Stimulated activated naive CD8-positive, alpha-beta T cell treated with anti-CD3 and anti-CD28 coated beads, Interleukin-15, amount 100 ng/mL, for 72 hours (primary cell): Measurements from ENCODE around the gene MMP21.

Source experiments
- ATAC-seq: fragments of 150-1000 bp; cut with Tn5 transposase; 2 replicates; pipeline ENCODE4 v1.10.0; 2021; ENCODE audit warnings: mild to moderate bottlenecking, moderate library complexity
- DNase-seq, 2 donors: peaks; one replicate each; pipeline ENCODE4 v3.0.0; 2021 to 2022
- H3K27ac Mint-ChIP-seq, 2 donors: one replicate each; pipeline ENCODE4 v1.8.0; 2022; ENCODE audit warnings: mild to moderate bottlenecking in 2 of 2, mixed read lengths in 2 of 2, moderate library complexity in 2 of 2
- H3K27me3 Mint-ChIP-seq: one replicate; pipeline ENCODE4 v1.8.0; 2022; ENCODE audit warnings: mixed read lengths
- H3K4me1 Mint-ChIP-seq: one replicate; pipeline ENCODE4 v1.8.0; 2022; ENCODE audit warnings: mild to moderate bottlenecking, mixed read lengths
- H3K4me3 Mint-ChIP-seq, 2 donors: one replicate each; pipeline ENCODE4 v1.8.0; 2022; ENCODE audit warnings: mild to moderate bottlenecking in 2 of 2, mixed read lengths in 2 of 2, moderate library complexity in 1 of 2
- H3K9me3 Mint-ChIP-seq, 2 donors: one replicate each; pipeline ENCODE4 v1.8.0; 2022; ENCODE audit warnings: mixed read lengths in 2 of 2

Gene MMP21

DNA sequence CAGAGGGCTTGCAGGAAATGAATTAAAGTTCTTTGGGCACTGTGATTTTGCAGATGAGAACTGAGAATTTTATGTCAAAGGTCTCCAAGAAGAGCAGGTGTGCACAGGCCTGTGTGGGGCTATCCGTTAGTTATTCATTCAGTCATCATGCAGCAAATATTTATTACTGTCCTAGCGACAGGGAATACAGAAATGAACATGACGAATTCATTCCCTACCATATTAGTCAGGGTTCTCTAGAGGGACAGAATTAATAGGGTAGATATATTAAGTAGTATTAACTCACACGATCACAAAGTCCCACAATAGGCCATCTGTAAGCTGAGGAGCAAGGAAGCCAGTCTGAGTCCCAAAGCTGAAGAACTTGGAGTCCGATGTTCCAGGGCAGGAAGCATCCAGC is 2.9 kb upstream of the MMP21 start:
- Mint-ChIP-seq H3K4me1 (no peaks in the 10 kb centered on the region), H3K27me3 (peaks cover 11% of the 10 kb centered on the region), H3K4me3 (no peak overlapping the region), H3K9me3 (no peaks in the 10 kb centered on the region), H3K27ac (no peak overlapping the region)
- ATAC-seq (no peak), DNase-seq (no peak)

DNA sequence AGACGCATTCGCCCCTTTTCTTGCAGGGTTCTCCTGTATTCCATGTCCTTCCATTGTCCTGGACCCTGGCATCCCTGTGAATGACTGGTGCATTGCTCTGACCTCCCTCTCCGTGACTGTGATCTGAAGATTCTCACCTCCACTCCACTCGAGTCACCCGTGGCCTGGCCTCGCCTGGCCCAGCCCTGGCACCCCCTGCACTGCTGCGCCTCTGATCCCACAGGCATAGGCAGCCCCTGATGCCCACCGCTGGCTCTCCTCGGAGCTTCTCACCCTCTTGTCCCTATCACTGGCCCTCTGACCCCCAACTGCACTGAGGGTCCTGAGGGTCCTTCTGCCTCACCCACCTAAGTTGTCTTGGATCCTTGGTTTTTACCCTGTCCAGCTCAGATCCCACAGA is 2.2 kb upstream of the MMP21 start:
- peaks cover 11% of the 10 kb centered on the region for H3K27me3 Mint-ChIP-seq
- DNase-seq (no peak), ATAC-seq (no peak)
- H3K9me3 Mint-ChIP-seq: no peaks in the 10 kb centered on the region
- no peak overlapping the region for H3K4me3 Mint-ChIP-seq
- no peaks in the 10 kb centered on the region for H3K4me1 Mint-ChIP-seq
- peak overlapping the region in 1 of 2 donors; percentile 74 for H3K27ac Mint-ChIP-seq

DNA sequence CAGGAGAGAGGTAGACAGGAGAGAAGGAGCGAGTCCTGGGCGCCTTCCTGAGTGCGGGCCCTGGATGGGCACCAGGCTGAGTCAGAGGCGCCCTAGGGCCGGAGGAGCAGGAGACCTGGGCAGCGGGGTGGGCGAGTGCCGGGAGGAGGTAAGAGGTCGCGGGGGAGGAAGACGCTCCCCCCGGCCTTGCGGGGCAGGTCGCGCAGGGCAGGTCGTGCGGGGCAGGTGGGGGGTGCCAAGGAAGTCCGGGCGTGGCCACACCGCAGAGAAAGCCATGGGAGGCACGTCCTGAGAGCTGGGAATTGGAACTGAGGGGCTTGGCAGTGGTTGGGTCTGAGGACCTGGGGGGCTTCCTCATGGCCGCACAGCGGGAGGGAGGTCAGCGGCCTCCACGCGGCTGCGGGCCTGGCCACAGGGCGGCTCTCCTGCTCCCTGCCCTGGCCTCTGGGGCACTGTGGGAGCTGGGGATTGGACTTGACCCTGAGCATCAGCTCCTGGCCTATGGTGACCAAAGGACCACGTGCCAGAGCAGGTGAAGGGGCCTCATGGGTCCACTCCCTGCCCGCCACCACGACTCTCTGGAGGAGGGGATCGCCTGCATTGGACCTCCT is 935 bp downstream of the MMP21 start:
- no peaks in the 10 kb centered on the region for H3K4me1 Mint-ChIP-seq
- no peak for DNase-seq
- H3K9me3 Mint-ChIP-seq: no peaks in the 10 kb centered on the region
- ATAC-seq: peak; percentile 46
- H3K27me3 Mint-ChIP-seq: peaks cover 11% of the 10 kb centered on the region
- no peak overlapping the region for H3K27ac Mint-ChIP-seq
- H3K4me3 Mint-ChIP-seq: no peak overlapping the region

DNA sequence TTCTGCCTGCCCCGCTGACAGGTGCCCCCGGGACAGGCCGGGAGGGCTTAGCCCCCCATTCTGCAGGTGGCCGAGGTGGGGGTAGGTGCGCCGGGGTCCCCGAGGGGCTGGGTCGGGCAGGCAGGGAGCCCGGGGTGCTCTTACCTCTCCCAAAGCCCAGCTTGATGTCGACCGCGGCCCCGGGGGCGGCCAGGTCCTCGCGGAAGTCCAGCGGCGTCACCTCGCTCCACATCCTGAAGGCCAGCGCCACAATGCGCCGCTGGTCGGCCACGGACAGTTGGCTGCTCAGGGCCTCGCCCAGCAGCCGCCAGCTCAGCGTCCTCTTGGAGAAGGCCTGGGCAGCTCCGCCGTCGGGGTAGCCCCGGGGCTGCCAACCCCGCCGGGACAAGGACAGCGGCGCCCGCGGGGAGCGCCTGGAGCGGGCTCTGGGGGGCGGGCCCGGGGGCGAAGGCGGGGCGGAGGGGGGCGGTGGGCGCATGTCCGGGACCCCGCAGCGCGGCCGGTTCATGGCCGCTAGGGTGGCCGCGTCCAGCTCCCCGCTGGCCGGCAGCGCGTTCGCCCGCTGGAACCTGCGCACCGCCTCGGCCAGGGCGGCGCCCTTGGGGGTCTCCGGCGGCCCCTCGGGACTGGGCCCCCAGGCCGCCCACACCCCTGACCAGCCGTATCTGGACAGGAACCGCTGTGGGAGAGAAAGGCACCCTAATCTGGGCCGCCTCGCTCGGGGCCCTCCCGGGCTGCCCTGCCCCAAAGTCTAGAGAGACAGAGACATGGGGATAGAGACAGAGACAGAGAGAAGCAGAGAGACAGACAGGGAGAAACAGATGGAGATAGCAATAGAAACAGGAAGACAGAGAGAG is 1.7 kb downstream of the MMP21 start:
- Mint-ChIP-seq H3K4me3 (no peak overlapping the region), H3K27ac (no peak overlapping the region), H3K27me3 (peaks cover 11% of the 10 kb centered on the region), H3K9me3 (no peaks in the 10 kb centered on the region), H3K4me1 (no peaks in the 10 kb centered on the region)
- ATAC-seq (peak; percentile 39), DNase-seq (no peak)

DNA sequence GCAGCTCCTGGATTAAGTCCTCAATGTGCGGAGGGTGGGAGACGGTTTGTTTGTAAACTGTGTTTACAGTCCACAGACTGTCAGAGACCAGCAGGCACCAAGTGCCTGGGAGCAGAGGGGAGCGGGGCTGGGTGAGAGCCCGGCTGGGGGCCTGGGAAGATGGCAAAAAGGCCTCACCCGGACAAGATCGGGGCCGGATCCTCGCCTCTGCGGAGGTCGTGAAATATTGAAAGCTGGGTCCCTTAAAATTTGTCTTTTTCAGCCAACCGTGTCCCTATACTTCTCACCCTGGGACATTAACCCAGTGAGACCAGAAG is 2.8 kb downstream of the MMP21 start:
- Mint-ChIP-seq H3K4me1 (no peaks in the 10 kb centered on the region), H3K4me3 (no peak overlapping the region), H3K27me3 (peaks cover 6% of the 10 kb centered on the region), H3K27ac (no peak overlapping the region), H3K9me3 (no peaks in the 10 kb centered on the region)
- ATAC-seq: no peak
- no peak for DNase-seq

DNA sequence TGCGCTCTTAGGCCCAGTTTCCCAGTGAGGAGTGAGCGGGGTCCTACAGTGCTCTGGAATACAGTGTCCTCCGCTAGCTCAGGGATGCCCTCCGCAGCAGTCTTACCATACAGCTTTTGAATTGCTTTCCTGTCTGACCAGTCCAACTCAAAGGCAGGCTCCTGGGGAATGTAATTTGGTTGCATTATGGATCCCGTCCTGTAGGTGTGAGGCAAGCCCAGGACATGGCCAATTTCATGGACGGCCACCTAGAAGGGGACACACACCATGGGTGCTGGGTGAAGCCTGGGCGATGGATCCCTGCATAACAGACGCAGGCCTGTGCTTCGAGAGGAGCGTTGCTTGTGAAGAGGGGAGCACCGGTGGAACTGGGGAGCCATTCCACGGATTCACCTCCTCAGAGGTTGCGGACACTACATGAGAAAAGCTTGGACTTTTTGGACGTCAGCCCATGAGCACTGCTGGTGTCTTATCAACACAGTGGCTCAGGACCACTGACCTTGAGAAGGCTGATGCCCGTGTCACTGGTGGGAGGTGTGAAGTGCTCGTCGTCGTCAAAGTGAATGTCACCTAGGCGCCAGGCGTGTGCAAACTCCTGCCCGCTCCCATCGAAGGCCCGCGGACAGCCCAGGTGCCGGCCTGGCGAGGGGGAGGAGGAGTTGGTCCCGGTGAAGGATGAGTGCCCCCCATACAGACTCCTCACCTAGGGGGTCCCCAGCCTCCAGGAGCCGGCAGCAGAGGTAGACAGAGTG is 3.3 kb downstream of the MMP21 start:
- ATAC-seq (no peak), DNase-seq (no peak)
- Mint-ChIP-seq H3K4me3 (no peak overlapping the region), H3K27ac (peak overlapping the region in 1 of 2 donors; percentile 69), H3K4me1 (no peaks in the 10 kb centered on the region), H3K27me3 (peaks cover under 1% of the 10 kb centered on the region), H3K9me3 (no peaks in the 10 kb centered on the region)

- no peaks in the 10 kb centered on the region for H3K9me3 Mint-ChIP-seq
- ATAC-seq (no peak), DNase-seq (no peak)
- no peaks in the 10 kb centered on the region for H3K4me1 Mint-ChIP-seq
- H3K27ac Mint-ChIP-seq: peak overlapping the region in 1 of 2 donors; percentile 84
- no peaks in the 10 kb centered on the region for H3K27me3 Mint-ChIP-seq
- no peak overlapping the region for H3K4me3 Mint-ChIP-seq
Observed at GRCh38 chr10:125770844-125771243, 4.8 kb downstream of the MMP21 start.

DNA sequence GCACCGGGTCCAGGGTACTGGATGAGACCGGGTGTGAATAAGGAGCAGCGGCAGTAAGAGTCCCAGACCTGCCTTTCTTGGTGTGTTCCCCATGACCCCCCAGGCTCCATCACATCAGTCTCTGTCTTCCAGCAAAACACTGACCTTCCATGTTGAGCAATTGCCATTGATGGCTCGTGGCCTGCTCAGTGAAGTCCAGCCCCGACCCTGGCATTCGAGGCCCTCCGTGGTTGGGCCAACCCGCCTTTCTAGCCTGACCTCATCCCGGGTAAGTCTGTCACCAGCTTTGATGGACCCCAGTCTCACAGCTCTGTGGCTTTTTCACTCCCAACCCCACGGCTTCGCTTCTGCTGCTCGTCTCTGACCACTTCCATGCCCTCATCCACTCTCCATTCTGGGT is 6.4 kb downstream of the MMP21 start:
- no peak overlapping the region for H3K4me3 Mint-ChIP-seq
- no peaks in the 10 kb centered on the region for H3K4me1 Mint-ChIP-seq
- H3K27me3 Mint-ChIP-seq: no peaks in the 10 kb centered on the region
- no peaks in the 10 kb centered on the region for H3K9me3 Mint-ChIP-seq
- ATAC-seq: no peak
- no peak for DNase-seq
- no peak overlapping the region for H3K27ac Mint-ChIP-seq

DNA sequence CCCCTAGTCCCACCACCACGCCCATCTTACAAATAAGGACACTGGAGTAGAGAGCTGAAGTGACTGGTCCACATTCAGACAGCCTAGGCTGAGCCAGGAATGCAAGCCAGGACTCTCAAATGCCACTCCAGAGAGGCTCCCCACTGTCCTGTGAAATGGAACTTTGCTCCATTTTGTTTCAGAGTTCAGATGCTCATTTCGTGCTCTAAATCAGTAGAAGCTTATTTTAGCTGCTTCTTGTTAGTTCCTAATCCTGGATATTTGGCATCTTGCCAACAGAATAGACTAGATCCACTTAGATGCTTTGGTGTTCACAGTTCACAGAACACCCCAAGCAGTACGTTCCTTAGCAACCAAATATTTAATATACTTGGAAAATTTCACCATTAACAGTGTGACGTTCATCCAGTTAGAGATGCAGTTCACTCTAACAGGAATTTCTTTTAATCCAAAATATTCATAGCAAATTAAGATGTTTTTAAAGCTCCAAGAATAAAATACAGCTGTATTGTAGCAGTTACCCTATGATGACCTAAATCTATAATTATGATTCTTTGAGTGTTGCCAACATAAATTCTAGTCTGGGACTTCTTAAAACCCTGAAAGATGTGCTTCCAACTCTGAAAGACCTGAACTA is 7.3 kb downstream of the MMP21 start:
- Mint-ChIP-seq H3K4me1 (no peaks in the 10 kb centered on the region), H3K27me3 (no peaks in the 10 kb centered on the region), H3K9me3 (no peaks in the 10 kb centered on the region), H3K4me3 (no peak overlapping the region), H3K27ac (no peak overlapping the region)
- ATAC-seq (no peak), DNase-seq (no peak)

- Mint-ChIP-seq H3K27me3 (no peaks in the 10 kb centered on the region), H3K9me3 (no peaks in the 10 kb centered on the region), H3K27ac (no peak overlapping the region), H3K4me3 (no peak overlapping the region), H3K4me1 (no peaks in the 10 kb centered on the region)
- DNase-seq (no peak), ATAC-seq (no peak)
Observed at GRCh38 chr10:125766511-125766910, 9.1 kb downstream of the MMP21 start.

GRCh38 chr10:125765835-125766234 is 9.8 kb downstream of the MMP21 start:
- no peak for ATAC-seq
- H3K4me1 Mint-ChIP-seq: no peaks in the 10 kb centered on the region
- H3K27ac Mint-ChIP-seq: peak overlapping the region in 1 of 2 donors; percentile 1

DNA sequence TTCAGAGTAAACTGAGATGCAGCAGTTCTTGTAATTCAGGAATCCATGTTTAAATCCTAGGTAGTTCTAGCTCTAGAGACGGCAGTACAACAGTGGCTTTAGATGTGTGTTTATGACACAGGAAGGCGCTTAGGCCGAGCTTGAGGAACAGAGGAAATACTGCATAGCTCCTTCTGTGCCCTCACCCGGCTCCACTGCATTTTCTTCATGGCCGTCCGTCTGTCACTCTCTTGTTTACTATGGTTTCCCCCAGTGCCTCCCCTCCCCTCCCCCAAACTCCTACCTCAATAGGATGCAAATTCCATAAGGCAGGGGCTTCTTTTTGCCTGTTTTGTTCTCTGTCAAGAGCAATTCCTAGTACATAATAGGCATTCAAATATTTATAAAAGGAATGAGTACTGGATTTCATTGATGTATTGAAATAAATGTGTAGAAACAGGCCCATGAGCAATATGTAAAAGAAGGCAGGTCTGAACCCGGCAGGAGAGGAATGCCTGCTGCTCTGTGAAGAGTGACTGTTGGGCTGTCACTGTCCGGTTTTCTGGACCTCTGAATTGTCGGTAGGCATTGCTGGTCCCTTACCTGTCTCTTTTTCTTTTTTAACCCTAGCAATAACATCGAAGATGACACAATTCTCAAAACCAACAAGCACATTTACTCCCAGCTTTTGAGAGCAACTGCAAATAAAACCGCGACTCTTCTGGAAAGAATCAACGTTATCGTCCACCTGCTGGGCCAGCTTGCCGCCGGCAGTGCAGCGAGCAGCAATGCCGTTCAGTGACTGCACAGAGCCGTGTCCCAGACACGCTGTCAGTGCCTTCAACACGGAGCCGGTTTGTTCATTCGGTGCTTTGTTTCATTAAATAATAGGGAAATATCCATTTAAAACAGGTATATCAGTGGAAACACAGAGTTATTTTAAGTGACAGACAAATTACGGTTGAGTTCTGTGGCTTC is 12.7 kb downstream of the MMP21 start:
- no peaks in the 10 kb centered on the region for H3K9me3 Mint-ChIP-seq

More at GRCh38 chr10:125765835-125766234, 9.8 kb downstream of the MMP21 start:
- H3K27me3 Mint-ChIP-seq: no peaks in the 10 kb centered on the region
- H3K9me3 Mint-ChIP-seq: no peaks in the 10 kb centered on the region
- no peak overlapping the region for H3K4me3 Mint-ChIP-seq
- DNase-seq: no peak

GRCh38 chr10:125761961-125762360 is 13.7 kb downstream of the MMP21 start:
- no peaks in the 10 kb centered on the region for H3K4me1 Mint-ChIP-seq
- no peaks in the 10 kb centered on the region for H3K9me3 Mint-ChIP-seq

More for the DNA sequence above, 12.7 kb downstream of the MMP21 start:
- DNase-seq (no peak), ATAC-seq (no peak)
- H3K4me3 Mint-ChIP-seq: no peak overlapping the region
- H3K27ac Mint-ChIP-seq: no peak overlapping the region
- no peaks in the 10 kb centered on the region for H3K4me1 Mint-ChIP-seq
- no peaks in the 10 kb centered on the region for H3K27me3 Mint-ChIP-seq

GRCh38 chr10:125757742-125758141 is 17.9 kb downstream of the MMP21 start:
- H3K27ac Mint-ChIP-seq: no peak overlapping the region
- H3K9me3 Mint-ChIP-seq: no peaks in the 10 kb centered on the region
- H3K27me3 Mint-ChIP-seq: no peaks in the 10 kb centered on the region
- no peaks in the 10 kb centered on the region for H3K4me1 Mint-ChIP-seq
- DNase-seq (no peak), ATAC-seq (no peak)
- H3K4me3 Mint-ChIP-seq: no peak overlapping the region

More at GRCh38 chr10:125761961-125762360, 13.7 kb downstream of the MMP21 start:
- no peak overlapping the region for H3K27ac Mint-ChIP-seq
- no peak overlapping the region for H3K4me3 Mint-ChIP-seq
- DNase-seq (no peak), ATAC-seq (no peak)
- H3K27me3 Mint-ChIP-seq: no peaks in the 10 kb centered on the region
